NCI-H1417 (cell line): ENCODE measurements around the gene TBC1D28.
"Not testable (repeated sequence)": the region's sequence is repeated elsewhere in the genome, so short reads cannot be mapped to it uniquely, and the experiment has no call there.

ENCODE experiments used
- DNase-seq, 3 experiments: peaks; one replicate each; lab custom pipeline; 2025; lab: John Stamatoyannopoulos, UW

TBC1D28 gene

DNA sequence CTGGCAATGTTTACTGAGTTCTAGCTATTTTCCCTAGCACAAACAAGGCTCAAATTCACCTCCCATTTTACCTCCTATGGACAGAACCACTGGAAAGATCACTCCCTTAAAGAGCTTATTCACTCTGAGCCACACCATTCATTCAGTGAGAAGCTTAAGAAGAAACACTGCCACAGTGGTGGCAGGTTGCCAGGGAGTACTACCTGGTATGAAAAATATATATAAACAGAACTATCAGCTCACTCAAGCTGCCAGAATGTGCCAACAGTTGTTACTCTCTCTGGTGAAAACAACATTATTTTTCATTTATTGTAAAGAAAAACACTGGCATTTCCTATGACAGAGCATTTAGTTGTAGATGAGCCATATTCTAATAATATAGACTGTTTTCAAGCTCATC is 31.2 kb downstream of the TBC1D28 start:
- not testable (repeated sequence) for DNase-seq

- DNase-seq = not testable (repeated sequence)
These were observed 51.1 kb downstream of the TBC1D28 start for GRCh38 chr17:18593138-18593537.
